Activated CD8-positive, alpha-beta memory T cell treated with anti-CD3 and anti-CD28 coated beads for 48 hours (primary cell): Measurements from ENCODE around the gene FLT1.

Experiments
- DNase-seq, 3 experiments: peaks; one replicate each; pipeline ENCODE4 v3.0.0-alpha.2; 2020; ENCODE audit warnings: low read depth in 2 of 3, low spot score in 2 of 3

FLT1 gene

DNA sequence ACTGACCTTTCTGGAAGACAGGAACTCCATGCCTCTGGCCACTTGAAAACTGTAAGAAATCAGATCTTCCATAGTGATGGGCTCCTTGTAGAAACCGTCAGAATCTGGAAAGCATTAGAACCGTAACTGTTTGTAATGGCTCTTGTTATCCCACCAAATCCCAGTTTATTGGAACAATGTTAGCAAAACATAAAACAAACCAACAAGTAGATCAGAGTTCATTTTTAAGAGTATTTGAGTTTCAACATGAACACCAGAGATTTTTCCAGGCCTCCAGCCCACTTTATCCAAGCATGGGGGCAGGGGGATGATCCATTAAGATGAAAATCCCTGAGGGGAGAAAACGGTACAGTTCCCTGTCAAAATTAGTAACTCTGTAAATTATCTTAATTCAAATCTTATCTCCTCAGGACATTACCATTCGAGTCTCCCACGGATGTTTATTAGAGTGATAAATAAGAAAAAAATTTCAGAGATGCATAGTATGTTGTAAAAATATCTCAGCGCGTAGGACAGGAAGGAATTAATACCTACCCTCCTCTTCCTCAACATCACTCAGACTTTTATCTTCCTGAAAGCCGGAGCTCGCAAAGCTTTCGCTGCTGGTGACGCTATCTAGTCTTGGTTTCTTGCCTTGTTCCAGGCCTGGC, 172.5 kb downstream of the FLT1 start:
- DNase-seq, result no peak

DNA sequence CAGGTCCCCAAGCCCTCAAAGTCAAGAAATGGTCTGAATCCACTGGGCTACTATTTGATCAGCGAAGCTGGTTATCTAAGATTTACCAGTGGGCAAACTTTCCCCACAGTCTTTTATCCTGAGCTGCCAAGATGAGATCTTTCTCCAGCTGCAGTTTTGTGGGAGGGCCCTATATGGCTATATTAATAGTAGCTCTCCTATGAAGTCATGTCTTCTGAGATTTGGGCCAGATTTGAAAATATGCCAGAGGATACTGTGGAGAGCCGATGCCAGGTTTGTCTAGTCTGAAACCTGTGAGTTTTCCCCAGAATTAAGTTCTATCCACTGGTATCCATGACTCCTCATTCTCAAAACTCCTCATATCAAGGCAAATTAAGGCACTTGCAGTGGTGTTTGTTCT, 173.2 kb downstream of the FLT1 start:
- no peak for DNase-seq

DNA sequence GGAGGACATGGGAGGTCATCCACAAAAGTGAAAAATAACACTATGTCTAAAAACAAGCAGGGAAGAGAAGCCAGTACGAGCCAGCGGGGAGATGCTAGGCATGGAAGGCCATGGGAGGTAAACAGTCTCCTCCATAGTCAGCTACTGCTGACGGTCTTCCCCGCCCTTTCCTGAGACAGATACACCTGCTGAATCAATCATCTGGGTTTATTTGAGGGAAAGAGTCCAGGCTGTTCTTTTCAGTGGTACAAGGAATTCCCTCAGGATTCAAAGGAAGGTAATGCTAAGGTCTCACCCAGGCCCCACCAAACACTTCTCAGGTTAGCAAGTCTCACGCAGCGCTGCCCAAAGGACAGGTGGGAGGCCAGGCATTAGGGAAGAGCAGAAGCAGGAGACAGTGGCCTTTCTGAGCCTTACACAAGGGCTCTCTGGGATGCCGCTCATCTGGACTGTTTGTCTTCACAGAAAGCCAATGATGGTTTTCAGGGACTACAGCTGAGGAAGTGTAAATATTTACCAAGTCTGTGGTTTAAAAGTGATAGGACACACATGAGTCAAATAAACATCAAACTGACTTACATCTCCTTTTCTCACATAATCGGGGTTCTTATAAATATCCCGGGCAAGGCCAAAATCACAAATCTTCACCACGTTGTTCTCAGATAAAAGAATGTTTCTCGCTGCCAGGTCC, 173.9 kb downstream of the FLT1 start:
- DNase-seq, result no peak

DNA sequence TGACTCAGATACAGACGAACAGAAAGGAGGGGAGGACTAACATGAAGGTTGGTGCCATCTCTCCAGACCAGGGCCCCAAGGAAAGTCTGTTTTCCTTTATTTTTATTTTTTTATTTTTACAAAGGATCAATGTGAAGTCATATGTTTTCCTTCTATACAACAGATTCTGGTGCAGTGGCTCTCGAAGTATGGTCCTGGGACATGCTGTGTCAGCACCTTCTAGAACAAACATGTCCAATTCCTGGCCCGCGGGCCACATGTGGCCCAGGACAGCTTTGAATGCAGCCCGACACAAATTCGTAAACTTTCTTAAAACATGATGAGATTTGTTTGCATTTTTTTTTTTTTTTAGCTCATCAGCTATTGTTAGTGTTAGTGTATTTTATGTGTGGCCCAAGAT, 174.7 kb downstream of the FLT1 start:
- no peak for DNase-seq

DNA sequence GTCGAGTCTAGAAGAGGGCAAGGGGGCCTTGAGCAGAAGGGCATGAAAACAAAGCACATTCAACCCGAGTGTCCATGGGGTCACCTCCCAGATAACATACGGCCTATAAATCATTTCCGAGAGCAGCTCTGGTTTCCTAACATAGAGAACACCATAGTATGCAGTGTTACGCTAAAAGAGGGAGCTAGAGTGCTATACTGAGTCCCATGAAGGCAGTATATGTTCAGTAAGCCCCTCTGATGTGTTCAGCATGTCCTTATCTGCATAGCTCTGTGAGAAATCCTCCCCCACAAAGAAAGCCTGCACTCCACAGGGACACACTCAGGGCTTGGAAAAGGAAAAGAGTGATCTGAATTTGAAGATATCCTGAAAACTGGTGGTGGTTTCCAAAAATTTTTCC, 175.4 kb downstream of the FLT1 start:
- DNase-seq, result no peak

DNA sequence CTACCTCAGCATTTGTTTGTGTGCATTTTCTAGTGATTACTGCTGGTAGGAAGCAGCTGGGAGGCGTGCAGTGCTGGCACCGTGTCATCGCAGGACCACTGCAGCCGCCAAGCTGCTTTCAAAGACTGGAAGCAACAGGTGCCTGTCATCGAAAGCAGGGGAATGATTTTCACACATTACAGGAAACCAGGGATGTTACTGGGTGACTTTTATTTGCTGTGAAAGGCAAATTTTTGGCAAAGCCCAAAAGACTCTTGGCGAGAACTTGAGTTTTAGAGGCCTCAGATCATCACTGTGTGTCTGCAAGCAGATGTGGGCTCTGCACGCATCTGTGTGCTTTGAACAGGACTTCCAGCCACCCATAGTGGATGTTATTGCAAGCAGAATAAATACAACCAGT, 176.4 kb downstream of the FLT1 start:
- DNase-seq, result no peak

DNA sequence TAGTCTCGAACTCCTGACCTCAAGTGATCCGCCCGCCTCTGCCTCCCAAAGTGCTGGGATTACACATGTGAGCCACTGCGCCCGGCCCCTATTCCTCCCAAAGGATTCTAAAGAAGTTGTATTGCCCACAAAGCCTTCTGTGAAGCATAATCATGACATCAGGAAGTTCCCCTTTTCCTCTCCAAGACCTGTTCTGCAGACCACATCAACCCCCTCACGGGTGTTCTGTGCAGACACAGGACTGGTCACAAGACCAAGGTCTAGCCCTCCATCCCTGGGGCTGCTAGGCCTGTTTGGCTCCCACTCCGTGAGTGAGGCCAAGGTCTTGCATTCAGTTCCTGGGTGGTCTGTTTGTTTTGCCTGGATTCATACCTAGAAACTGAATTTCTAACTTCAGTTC, 178.1 kb downstream of the FLT1 start:
- DNase-seq, result no peak

DNA sequence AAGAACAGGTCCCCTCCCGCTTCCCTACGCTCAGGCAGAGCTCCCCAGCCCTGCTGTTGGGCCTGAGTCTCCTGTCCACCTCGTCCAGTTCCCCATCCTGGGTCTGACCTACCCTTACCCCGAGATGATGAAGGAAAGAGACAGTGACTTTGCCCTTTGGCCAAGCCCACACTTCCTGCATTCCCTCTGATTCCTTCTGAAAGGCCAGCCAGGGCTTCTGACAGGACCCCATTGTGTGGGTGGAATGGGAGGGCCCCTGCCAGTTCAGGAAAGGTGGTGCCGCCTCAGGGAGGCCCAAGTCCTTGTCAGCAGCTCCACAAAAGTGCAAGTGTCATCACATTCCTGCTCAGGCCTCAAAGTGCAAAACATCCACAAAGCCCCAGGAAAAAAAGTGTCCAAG, 178.8 kb downstream of the FLT1 start:
- no peak for DNase-seq

DNA sequence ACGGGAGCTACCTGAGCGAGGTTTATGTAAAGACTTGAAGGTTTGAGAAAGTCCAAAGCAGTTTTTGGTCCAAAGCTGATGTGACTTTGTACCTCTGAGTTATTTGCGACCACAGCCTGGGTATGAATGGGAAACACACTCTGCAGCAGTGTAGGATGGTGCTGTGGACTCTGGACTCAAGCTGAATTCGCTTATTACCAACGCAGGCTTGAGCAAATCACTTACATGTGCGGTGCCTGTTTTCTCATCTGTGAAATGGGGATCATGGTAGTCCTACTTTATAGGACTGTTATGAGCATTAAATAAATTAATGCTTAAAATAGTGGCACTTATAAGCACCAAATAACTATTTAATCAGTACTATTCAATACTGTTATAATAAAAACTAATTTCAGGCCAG, 180.0 kb downstream of the FLT1 start:
- DNase-seq, result no peak

DNA sequence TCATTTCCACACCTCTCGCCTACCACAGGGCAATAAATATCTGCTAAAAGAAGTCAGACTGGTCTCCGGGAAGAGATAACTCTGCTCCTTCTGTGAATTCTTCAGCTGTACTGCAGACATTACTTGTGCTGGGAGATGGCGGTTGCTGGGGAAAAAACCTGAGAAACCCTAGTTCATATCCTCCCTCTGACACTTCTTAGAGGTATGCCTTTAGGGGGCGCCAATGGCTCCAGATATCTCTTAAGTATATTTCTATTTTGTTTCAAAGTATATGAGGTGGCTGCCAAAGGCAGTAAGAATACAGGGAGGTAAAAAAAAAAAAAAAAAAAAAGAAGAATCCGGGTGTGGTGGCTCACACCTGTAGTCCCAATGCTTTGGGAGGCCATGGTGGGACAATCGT, 181.3 kb downstream of the FLT1 start:
- DNase-seq, result no peak

DNA sequence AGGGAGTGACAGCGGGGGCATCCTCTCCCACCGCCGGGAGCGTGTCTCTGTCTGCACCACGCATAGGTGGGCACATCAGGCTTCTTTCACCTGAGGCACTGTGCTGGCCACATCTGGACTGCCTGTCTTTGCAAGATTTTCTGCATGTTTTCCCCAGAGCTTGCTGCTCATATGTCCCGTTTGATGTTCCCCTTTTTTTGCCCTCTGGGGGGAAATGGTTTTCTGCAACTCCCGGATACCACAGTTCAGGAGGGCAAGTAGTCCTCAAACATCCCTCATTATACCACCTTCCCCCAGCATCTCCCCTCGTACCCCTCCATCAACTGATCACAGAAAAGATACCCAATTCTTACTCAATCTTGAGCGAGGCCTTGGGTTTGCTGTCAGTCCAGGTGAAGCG, 188.6 kb downstream of the FLT1 start:
- DNase-seq, result no peak

DNA sequence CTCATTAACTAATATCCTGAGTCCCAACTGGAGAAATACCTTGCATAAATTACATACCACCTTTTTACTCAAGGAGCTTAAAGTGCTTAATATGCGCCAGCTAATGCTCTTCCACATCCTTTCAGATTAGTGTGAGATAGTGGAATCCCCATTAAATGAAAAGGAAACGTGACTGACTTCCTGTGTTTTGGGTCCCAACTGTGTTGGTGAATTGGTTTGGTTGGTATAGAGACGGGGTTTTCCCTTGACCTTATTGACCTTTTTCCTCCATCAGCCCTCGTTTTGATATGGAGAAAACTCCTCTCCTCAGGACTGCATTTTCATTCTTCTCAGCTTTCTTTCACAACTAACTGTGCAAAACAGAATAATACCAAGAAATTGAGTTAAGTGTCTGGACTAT, 193.1 kb downstream of the FLT1 start:
- no peak for DNase-seq

DNA sequence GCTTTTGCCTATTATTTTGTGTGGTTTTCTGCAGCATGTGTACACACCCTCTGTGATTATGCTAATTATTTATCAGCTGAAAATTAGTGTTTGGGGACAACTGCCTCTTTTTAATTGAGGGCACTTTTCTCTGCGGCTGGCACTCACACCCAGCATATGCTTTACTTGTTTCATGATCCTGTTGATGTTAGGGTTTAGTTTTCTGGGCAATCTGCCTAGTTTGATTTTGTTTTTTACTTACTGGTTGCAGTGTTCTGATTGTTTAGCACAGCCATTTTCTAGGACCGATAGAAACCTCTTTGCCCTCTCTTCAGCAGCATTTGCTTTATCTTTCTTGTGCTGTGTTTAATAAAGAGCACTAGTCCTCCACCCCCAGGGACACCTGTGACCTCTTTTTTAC, 195.0 kb downstream of the FLT1 start:
- no peak for DNase-seq

DNA sequence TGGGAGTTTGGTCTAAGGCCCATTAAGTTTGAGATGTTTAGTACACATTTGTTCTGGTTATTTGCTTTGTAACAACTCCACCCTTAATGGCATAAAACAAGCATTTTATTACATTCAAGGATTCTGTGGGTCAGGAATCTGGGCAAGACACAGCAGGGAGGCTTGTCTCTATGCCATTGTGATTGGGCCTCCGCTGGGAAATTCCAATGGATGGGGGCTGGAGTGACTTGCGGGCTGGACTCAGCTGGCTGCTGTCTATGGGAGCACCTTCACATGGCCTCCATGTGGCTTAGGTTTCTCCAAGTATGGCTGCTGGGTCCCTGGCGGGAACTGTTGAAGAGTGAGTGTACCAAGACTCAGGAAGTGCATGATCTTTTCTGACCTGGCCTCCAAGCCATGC, 197.6 kb downstream of the FLT1 start:
- DNase-seq, result no peak

DNA sequence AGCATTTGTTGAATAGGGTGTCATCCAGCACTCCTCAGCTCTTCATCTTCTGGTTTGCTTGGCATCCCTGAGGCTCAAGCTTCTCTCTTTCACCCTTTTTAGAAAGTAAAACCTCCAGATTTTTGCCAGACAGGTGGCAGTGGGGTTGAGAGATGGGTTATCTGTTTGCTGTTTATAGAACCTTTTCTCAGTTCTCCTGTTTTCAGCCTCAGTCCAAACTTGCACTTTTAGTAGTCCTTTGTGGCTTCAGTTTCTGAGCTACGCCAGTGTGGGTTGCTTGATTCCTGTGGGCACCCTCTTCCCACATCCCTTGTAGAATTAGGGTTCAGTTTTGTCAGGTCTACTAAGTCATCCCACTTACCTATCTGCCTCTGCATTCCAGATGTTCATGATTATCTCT, 208.7 kb downstream of the FLT1 start:
- no peak for DNase-seq

DNA sequence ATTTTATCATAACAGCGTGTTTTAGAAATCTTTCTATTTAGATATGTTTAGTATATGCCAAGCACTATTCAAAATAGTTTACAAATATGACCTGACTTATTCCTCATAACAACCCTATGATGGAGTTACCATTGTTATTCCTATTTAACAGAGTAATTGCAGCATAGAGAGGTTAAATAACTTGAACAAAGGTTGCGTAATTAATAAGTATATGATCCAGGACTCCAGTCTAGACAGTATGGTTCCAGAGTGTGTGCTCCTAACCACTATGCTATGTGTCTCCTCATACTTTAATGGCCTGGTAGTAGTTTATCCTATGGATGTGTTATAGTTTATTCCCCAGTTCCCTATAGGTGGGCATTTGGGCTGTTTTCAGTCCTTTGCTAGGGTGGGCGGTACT, 211.3 kb downstream of the FLT1 start:
- DNase-seq, result no peak

DNA sequence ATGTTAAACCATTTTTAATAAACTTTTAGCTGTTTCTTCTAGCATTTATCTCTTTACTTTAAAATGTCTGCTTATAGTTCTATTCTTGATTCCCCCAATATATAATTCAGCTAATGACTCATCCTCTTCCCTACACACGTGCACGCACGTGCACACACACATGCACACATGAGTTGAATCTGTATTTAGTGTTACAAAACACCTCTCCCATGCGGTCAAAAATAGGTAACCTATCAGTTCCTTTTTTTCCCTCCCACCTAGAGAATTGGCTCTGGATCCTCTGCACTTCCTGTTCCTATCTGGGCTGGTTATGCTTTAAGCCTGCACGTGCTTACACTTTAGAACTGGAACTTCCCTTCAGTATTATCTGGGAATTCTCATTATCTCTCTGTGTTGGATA, 212.5 kb downstream of the FLT1 start:
- no peak for DNase-seq

DNA sequence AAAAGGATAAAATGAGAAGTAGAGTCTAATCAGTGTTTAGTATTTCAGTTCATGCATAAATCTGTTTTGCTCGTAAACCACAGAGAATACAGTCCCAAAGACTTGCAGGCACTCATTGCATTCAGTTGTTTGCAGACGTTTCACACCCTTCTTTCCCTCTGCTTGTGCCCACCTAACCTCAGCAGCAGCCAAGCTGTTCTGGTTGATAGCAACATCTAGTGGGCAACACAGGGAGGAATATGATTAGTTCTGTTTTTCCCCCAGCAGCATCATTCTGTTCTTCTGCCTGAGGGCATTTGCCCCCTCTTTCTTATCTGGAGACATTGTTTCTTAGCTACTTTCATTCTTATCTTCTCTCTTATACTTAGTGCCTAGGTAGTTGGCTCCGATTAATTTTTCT, 221.0 kb downstream of the FLT1 start:
- no peak for DNase-seq

DNA sequence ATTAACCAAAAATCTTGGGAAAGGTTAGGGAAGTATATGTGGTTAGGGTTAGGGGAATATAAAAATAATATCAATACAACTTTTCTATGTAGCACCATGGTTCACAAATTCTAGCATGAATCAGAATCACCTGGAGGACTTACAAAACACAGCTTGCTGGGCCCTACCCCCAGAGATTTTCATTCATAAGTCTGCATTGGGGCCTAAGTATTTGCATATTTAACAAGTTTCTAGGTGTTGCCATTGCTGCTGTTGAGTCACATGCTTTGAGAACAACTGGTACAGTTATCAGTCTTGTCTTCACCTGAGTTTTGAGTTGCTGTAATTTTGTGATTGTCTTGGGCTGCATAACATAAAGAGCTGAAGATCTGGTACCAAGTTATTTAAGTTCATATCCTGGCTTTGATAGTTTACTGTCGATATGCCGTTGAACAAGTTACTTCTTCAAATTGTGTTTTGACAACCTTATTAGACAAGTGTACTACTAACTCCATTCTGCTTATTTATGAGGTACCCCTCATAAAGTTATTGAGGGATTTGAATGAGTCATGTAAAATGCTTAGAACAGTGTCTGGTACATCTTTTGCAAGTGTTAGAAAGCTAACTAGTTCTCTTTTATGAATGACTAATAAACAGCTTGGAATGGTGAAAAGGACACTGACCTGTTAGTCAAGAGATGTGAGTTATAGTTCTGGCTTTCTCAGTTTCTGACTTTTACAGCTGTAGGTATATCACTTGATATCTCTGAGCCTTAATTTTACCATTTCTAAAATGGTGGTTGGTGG, 223.7 kb downstream of the FLT1 start:
- DNase-seq, result no peak

DNA sequence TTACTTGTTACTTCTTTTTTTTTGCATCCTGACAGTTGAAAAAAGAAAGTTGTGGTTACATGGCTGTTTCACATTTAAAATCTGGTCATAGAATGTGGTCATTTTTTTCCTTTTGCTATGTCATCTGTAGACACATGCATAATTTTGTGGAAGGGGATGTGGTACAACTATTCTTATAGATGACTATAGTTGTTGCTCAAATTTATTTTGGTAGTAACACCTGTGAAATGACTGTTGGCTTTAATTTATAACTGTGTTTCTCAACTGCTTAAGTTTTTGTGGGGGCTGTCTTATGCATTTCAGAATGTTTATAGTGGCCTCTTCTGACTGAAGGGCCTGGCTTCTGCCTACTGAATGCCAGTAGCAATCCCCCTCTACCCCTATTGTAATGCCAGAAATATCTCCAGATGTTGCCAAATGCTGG, 226.1 kb downstream of the FLT1 start:
- DNase-seq, result no peak

DNA sequence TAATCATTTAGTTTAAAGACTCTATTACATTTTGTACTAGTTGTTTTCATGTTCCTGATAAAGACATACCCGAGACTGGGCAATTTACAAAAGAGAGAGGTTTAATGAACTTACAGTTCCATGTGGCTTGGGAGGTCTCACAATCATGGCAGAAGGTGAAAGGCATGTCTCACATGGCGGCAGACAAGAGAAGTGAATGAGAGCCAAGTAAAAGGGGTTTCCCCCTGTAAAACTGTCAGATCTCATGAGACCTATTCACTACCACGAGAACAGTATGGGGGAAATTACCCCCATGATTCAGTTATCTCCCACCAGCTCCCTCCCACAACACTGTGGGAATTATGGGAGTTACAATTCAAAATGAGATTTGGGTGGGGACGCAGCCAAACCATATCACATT, 227.4 kb downstream of the FLT1 start:
- no peak for DNase-seq

DNA sequence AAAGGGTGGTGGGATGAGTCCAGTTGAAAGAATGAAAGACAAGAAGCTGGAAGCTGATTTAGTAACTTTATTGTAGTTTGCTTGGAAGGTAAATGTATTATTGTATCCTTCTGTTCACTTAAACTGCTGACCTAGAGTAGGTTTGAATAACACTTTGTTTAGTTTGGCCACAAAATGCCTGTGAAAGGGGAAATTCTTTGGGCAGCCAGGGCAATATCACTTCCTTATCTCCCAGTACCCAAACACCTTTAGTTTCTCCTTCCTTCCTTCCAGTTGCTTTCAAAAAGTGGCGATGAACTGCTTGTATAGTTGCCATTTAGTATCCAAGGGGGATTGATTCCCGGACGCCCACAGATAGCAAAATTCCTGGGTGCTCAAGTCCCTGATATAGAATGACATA, 236.5 kb downstream of the FLT1 start:
- DNase-seq, result no peak

DNA sequence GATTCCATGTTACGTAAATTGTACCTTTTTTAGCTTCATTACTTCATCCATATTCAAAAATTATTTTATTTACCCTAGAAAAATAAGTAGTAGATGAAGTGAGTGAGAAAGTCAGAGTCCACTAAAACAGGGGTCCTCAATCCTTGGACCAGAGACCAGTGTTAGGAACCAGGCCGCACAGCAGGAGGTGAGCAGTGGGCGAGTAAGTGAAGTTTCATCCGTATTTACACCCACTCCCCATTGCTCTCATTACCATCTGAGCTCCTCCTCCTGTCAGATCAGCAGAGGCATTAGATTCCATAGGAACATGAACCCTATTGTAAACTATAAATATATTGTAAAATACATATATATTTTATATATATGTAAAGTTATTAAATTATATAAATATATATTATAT, 237.6 kb downstream of the FLT1 start:
- DNase-seq, result no peak
